Panc1 (cell line): Measurements from ENCODE around the gene AGBL2. TPM values are rescaled to one million over a fixed set of nuclear protein-coding genes. Genes with fewer than 3 reads are reported as not detected.
"Not testable (repeated sequence)": the region's sequence is repeated elsewhere in the genome, so short reads cannot be mapped to it uniquely, and the experiment has no call there.

Source experiments
- ATAC-seq: fragments of 200-7000 bp; cut with Tn5 transposase; 2 replicates; pipeline ENCODE4 v1.9.1; 2020; ENCODE audit warnings: mild to moderate bottlenecking, moderate library complexity
- BruUV-seq: library from RNA; stranded (reverse); fragments of 400-500 nt; replicated peaks from 2 replicates; lab custom pipeline; 2021; lab: Mats Ljungman, UMichigan
- CTCF ChIA-PET: fragments of 300-600 bp; sonication (Branson Sonifier 250); formaldehyde crosslinking; loops from one replicate; lab custom pipeline; 2022; ENCODE audit warnings: antibody characterized with exemption; lab: Charles Lee
- POLR2A ChIA-PET: fragments of 300-600 bp; sonication (Branson Sonifier 250); formaldehyde crosslinking; loops from one replicate; lab custom pipeline; 2022; ENCODE audit warnings: antibody characterized with exemption; lab: Charles Lee
- DNase-seq: peaks from one replicate; pipeline ENCODE4 v3.0.0-alpha.2; 2010; ENCODE audit warnings: low read depth, low spot score
- H3K27ac ChIP-seq: 2 replicates; pipeline ENCODE4 v1.5.1; 2011; ENCODE audit warnings: mild to moderate bottlenecking, low read length, inconsistent platforms
- H3K27me3 ChIP-seq: fragments of 200-500 bp; sonication (Bioruptor generic); 2 replicates; pipeline ENCODE4 v1.6.0; 2014; ENCODE audit warnings: low read length, inconsistent platforms; ENCODE audit not compliant: control insufficient read depth, insufficient read depth
- H3K36me3 ChIP-seq: fragments of 200-500 bp; sonication (Bioruptor generic); 2 replicates; pipeline ENCODE4 v1.5.1; 2014; ENCODE audit warnings: inconsistent platforms, mild to moderate bottlenecking, low read length, moderate library complexity; ENCODE audit not compliant: control insufficient read depth, insufficient read depth
- H3K4me1 ChIP-seq: 2 replicates; pipeline ENCODE4 v1.5.1; 2011; ENCODE audit warnings: inconsistent platforms, mild to moderate bottlenecking, low read length, moderate library complexity; ENCODE audit not compliant: control insufficient read depth, insufficient read depth
- H3K4me3 ChIP-seq, 2 experiments: 2 replicates each; pipeline ENCODE4 v1.5.1; 2011 to 2012; ENCODE audit warnings: low read depth in 2 of 2, low read length in 2 of 2, mild to moderate bottlenecking in 2 of 2, inconsistent platforms in 1 of 2, moderate library complexity in 1 of 2
- H3K9me3 ChIP-seq: fragments of 200-500 bp; sonication (Bioruptor generic); 2 replicates; pipeline ENCODE4 v1.5.1; 2014; ENCODE audit warnings: low read depth, mild to moderate bottlenecking, inconsistent platforms, low read length, moderate library complexity; ENCODE audit not compliant: control insufficient read depth, insufficient read depth
- CTCF ChIP-seq: fragments of 450-650 bp; IDR thresholded peaks from 2 replicates; pipeline ENCODE4 v1.5.1; 2017; ENCODE audit warnings: mild to moderate bottlenecking
- POLR2AphosphoS5 ChIP-seq: IDR thresholded peaks from 2 replicates; pipeline ENCODE4 v1.6.1; 2012; ENCODE audit warnings: mild to moderate bottlenecking, low read depth, low read length, moderate library complexity
- REST ChIP-seq, 2 experiments: IDR thresholded peaks; 2 replicates each; pipeline ENCODE4 v1.6.1; 2011 to 2012; ENCODE audit warnings: low read depth in 2 of 2, control low read depth in 1 of 2, low read length in 1 of 2, mild to moderate bottlenecking in 1 of 2, moderate library complexity in 1 of 2; ENCODE audit not compliant: insufficient read depth in 1 of 2
- SIN3A ChIP-seq: IDR thresholded peaks from 2 replicates; pipeline ENCODE4 v1.6.1; 2012; ENCODE audit warnings: low read depth, mild to moderate bottlenecking, low read length, moderate library complexity, borderline replicate concordance; ENCODE audit not compliant: insufficient read depth
- TCF7L2 ChIP-seq: IDR thresholded peaks from 2 replicates; pipeline ENCODE4 v1.6.1; 2011; ENCODE audit warnings: mild to moderate bottlenecking, low read depth, low read length, inconsistent platforms
- in situ Hi-C: cut with HindIII; loops from 2 replicates; pipeline ENCODE4 v1.10.0; 2016; ENCODE audit warnings: low sequenced_read_pairs, low pct_unique_long_range_greater_than_20kb
- intact Hi-C: fragments of 100-400 bp; cut with micrococcal nuclease; formaldehyde crosslinking; loops from one replicate; pipeline ENCODE4 v1.10.0; 2022; ENCODE audit not compliant: unreplicated experiment
- total RNA-seq: library from RNA; stranded (reverse); gene quantifications from one replicate; pipeline ENCODE4 v1.2.1, GENCODE V29; 2021; ENCODE audit not compliant: unreplicated experiment

The AGBL2 gene
- total RNA-seq, 1 experiment from 2014 or later: 6.8 TPM

GRCh38 chr11:47711816-47712215 lies 3.4 kb downstream of the AGBL2 start:
- POLR2A ChIA-PET: no interaction called here
- BruUV-seq: no TSS peak
- DNase-seq (no peak), ATAC-seq (no peak)
- TF ChIP-seq SIN3A (no peak), CTCF (no peak), REST (IDR thresholded peaks at IDR 0.05; ENCODE audit: insufficient read depth in 1 of 2, low read depth in 2 of 2, low read length in 1 of 2) (no peak), TCF7L2 (no peak), POLR2AphosphoS5 (no peak)
- H3K27ac ChIP-seq: no peak overlapping the region
- CTCF ChIA-PET: no interaction called here
- in situ Hi-C loops: no loop called here
- H3K27me3 ChIP-seq: no peaks in the 10 kb centered on the region
- H3K36me3 ChIP-seq: no peaks in the 10 kb centered on the region
- H3K4me3 ChIP-seq: no peak overlapping the region
- H3K4me1 ChIP-seq: peaks cover 6% of the 10 kb centered on the region; the same call in 1 of the 2 replicates
- intact Hi-C loops: no loop called here
- H3K9me3 ChIP-seq: no peaks in the 10 kb centered on the region

GRCh38 chr11:47711225-47711624 lies 3.9 kb downstream of the AGBL2 start:
- no TSS peak for BruUV-seq
- Histone ChIP-seq H3K4me1 (peaks cover 6% of the 10 kb centered on the region; the same call in 1 of the 2 replicates), H3K36me3 (no peaks in the 10 kb centered on the region), H3K9me3 (no peaks in the 10 kb centered on the region), H3K27me3 (no peaks in the 10 kb centered on the region), H3K4me3 (no peak overlapping the region), H3K27ac (no peak overlapping the region)
- ChIA-PET CTCF (no interaction called here), POLR2A (no interaction called here)
- intact Hi-C loops (no loop called here), in situ Hi-C loops (no loop called here)
- ATAC-seq: no peak
- TF ChIP-seq TCF7L2 (no peak), CTCF (no peak), REST (IDR thresholded peaks at IDR 0.05; ENCODE audit: insufficient read depth in 1 of 2, low read depth in 2 of 2, low read length in 1 of 2) (no peak), SIN3A (no peak), POLR2AphosphoS5 (no peak)
- no peak for DNase-seq

- H3K36me3 ChIP-seq, in situ Hi-C loops, POLR2A ChIA-PET, H3K27me3 ChIP-seq, H3K9me3 ChIP-seq, H3K4me1 ChIP-seq, H3K27ac ChIP-seq, DNase-seq, ATAC-seq, H3K4me3 ChIP-seq, intact Hi-C loops, BruUV-seq, CTCF ChIA-PET: not testable (repeated sequence)
These were observed 7.8 kb downstream of the AGBL2 start for GRCh38 chr11:47707275-47707786.
